ENCODE results near the gene CDH23. TPM values are rescaled to one million over a fixed set of nuclear protein-coding genes. Genes with fewer than 3 reads are reported as not detected.

Gene CDH23
- total RNA-seq, 1 experiment from 2014 or later, result 0.34 TPM

DNA sequence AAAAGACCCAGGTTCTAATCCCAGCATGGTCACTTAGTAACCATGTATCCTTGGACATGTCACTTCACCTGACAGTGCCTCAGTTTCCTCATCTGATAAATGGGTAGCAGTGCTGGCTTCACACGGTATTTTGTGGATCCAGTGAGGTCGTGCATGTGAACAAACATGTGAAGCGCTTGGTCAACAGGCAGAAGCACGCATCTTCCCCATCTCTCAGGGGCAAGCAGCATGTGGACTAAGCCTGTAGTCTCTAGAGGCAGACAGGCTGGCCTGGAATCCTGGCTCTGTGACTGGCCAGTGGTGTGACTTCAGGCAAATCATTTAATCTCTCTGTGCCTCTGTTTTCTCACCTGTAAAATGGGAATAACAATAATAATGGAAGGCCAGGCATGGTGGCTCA is 207.0 kb downstream of the CDH23 start:
- H3K36me3 ChIP-seq (ENCODE audit: control insufficient read depth, insufficient read depth, low read length), result no peaks in the 10 kb centered on the region
- no peaks in the 10 kb centered on the region for H3K27me3 ChIP-seq (replicated peaks; ENCODE audit: control insufficient read depth, insufficient read depth, low read length)
- Mint-ChIP-seq H3K9me3 (ENCODE audit: unreplicated experiment) (no peaks in the 10 kb centered on the region), H3K4me1 (ENCODE audit: low read depth, unreplicated experiment) (no peaks in the 10 kb centered on the region), H3K4me3 (ENCODE audit: unreplicated experiment) (no peak overlapping the region), H3K36me3 (ENCODE audit: insufficient read depth, unreplicated experiment) (no peaks in the 10 kb centered on the region), H3K27ac (ENCODE audit: unreplicated experiment) (no peak overlapping the region), H3K27me3 (ENCODE audit: insufficient read depth, unreplicated experiment) (no peaks in the 10 kb centered on the region)
- no peak for DNase-seq
- POLR2A ChIA-PET, result no interaction called here
- H3K9me3 ChIP-seq, result no peaks in the 10 kb centered on the region
- no TSS peak for BruUV-seq (replicated peaks)
- intact Hi-C loops (cut with micrococcal nuclease; ENCODE audit: unreplicated experiment), result no loop called here
- 0 out of 2 replicates have a peak, but pooled peaks cover 3% of the 10 kb centered on the region for H3K4me1 ChIP-seq
- H3K4me3 ChIP-seq (ENCODE audit: low read depth, low read length), result no peak overlapping the region
- TF ChIP-seq, protein P1, sequence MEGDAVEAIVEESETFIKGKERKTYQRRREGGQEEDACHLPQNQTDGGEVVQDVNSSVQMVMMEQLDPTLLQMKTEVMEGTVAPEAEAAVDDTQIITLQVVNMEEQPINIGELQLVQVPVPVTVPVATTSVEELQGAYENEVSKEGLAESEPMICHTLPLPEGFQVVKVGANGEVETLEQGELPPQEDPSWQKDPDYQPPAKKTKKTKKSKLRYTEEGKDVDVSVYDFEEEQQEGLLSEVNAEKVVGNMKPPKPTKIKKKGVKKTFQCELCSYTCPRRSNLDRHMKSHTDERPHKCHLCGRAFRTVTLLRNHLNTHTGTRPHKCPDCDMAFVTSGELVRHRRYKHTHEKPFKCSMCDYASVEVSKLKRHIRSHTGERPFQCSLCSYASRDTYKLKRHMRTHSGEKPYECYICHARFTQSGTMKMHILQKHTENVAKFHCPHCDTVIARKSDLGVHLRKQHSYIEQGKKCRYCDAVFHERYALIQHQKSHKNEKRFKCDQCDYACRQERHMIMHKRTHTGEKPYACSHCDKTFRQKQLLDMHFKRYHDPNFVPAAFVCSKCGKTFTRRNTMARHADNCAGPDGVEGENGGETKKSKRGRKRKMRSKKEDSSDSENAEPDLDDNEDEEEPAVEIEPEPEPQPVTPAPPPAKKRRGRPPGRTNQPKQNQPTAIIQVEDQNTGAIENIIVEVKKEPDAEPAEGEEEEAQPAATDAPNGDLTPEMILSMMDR (IDR thresholded peaks at IDR 0.05; ENCODE audit: insufficient read depth in 1 of 2, low read depth in 1 of 2, low read length in 1 of 2, severe bottlenecking in 1 of 2, unreplicated experiment in 1 of 2), result no peak
- CTCF ChIA-PET, result interaction anchor here (1.1 kb wide), 1 partner anchor 81 kb away, joined by 3 read pairs; no protein-coding TSS in a partner anchor

DNA sequence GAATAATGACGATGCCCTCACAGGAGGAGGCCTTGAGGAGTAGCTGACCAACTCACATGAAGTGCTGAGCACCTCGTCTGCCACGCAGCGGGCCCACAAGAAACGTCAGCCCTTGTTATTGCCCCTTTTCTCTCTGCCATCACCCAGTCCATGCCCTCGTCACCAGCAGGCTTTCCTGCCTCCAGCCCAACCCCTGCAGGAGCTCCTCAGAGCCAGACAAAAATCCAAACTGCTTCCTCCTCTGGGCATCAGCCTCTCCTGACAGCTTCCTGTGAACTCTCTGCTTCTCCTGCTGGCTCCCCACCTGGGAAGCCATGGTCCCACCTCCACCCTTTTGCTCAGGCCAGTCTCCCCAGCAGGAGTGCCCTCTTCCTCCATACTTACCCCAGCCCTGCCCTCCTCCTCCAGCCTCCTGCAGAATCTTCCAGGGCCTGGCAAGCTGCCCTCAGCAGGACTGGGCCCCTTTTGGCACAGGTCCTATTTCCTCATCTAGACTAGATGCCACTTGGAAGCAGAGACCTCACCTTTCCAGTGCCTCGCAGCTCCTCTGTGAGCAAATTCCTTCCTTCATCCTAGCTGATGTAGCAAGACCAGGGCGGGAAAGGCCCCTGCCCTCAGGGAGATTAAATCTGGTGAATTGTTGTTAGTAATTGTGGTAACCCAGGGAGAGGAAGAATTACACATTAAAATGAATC is 207.8 kb downstream of the CDH23 start:
- Mint-ChIP-seq H3K4me3 (ENCODE audit: unreplicated experiment) (no peak overlapping the region), H3K4me1 (ENCODE audit: low read depth, unreplicated experiment) (no peaks in the 10 kb centered on the region), H3K9me3 (ENCODE audit: unreplicated experiment) (no peaks in the 10 kb centered on the region), H3K36me3 (ENCODE audit: insufficient read depth, unreplicated experiment) (no peaks in the 10 kb centered on the region), H3K27me3 (ENCODE audit: insufficient read depth, unreplicated experiment) (no peaks in the 10 kb centered on the region), H3K27ac (ENCODE audit: unreplicated experiment) (no peak overlapping the region)
- H3K4me1 ChIP-seq, result no peaks in the 10 kb centered on the region
- intact Hi-C loops (cut with micrococcal nuclease; ENCODE audit: unreplicated experiment), result loop anchor here (5.0 kb wide), 1 partner anchor 93 kb away; no protein-coding TSS in a partner anchor
- H3K4me3 ChIP-seq (ENCODE audit: low read depth, low read length), result no peak overlapping the region
- BruUV-seq (replicated peaks), result no TSS peak
- TF ChIP-seq, protein P1 (IDR thresholded peaks at IDR 0.05; ENCODE audit: insufficient read depth in 1 of 2, low read depth in 1 of 2, low read length in 1 of 2, severe bottlenecking in 1 of 2, unreplicated experiment in 1 of 2), result no peak
- H3K9me3 ChIP-seq, result no peaks in the 10 kb centered on the region
- DNase-seq, result no peak
- ChIA-PET CTCF (interaction anchor here (1.1 kb wide), 1 partner anchor 82 kb away, joined by 3 read pairs; no protein-coding TSS in a partner anchor), POLR2A (no interaction called here)
- no peaks in the 10 kb centered on the region for H3K36me3 ChIP-seq (ENCODE audit: control insufficient read depth, insufficient read depth, low read length)
- no peaks in the 10 kb centered on the region for H3K27me3 ChIP-seq (replicated peaks; ENCODE audit: control insufficient read depth, insufficient read depth, low read length)

DNA sequence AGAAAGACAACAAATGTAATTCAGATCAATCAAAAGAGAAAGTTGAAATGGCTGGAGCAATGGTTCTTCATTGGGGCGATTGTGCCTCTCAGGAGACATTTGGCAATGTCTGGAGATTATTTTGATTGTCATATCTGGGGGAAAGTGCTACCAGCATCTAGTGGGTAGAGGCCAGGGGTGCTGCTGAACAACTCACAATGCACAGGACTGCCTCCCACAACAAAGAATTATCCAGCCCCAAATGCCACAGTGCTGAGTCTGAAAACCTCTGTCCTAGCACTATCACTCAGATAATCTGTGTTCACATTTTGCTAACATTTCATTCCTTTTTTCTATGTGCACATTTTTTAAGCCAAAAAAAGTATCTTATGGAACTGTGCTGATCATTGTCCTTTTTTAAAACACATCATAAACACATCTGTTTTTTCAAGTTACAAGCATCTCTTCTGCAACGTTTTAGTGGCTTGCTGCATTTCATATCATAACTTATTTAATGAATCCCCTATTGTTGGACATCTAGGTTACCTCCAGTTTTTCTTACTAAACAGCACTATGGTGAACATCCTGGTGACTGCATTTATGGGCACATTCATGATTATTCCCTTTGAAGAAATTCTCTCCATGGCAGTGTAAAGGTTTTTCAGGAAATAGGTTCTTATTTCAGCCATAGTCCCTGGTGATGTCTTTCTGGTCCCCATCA is 208.7 kb downstream of the CDH23 start:
- Histone ChIP-seq H3K27me3 (replicated peaks; ENCODE audit: control insufficient read depth, insufficient read depth, low read length) (no peaks in the 10 kb centered on the region), H3K9me3 (no peaks in the 10 kb centered on the region), H3K4me1 (no peaks in the 10 kb centered on the region), H3K4me3 (ENCODE audit: low read depth, low read length) (no peak overlapping the region), H3K36me3 (ENCODE audit: control insufficient read depth, insufficient read depth, low read length) (no peaks in the 10 kb centered on the region)
- no TSS peak for BruUV-seq (replicated peaks)
- ChIA-PET POLR2A (no interaction called here), CTCF (no interaction called here)
- no peak for DNase-seq
- intact Hi-C loops (cut with micrococcal nuclease; ENCODE audit: unreplicated experiment), result loop anchor here (5.0 kb wide), 1 partner anchor 92 kb away; no protein-coding TSS in a partner anchor
- H3K27me3 Mint-ChIP-seq (ENCODE audit: insufficient read depth, unreplicated experiment), result no peaks in the 10 kb centered on the region
- H3K9me3 Mint-ChIP-seq (ENCODE audit: unreplicated experiment), result no peaks in the 10 kb centered on the region
- no peaks in the 10 kb centered on the region for H3K4me1 Mint-ChIP-seq (ENCODE audit: low read depth, unreplicated experiment)
- TF ChIP-seq, protein P1 (IDR thresholded peaks at IDR 0.05; ENCODE audit: insufficient read depth in 1 of 2, low read depth in 1 of 2, low read length in 1 of 2, severe bottlenecking in 1 of 2, unreplicated experiment in 1 of 2), result no peak
- no peak overlapping the region for H3K27ac Mint-ChIP-seq (ENCODE audit: unreplicated experiment)
- no peaks in the 10 kb centered on the region for H3K36me3 Mint-ChIP-seq (ENCODE audit: insufficient read depth, unreplicated experiment)
- no peak overlapping the region for H3K4me3 Mint-ChIP-seq (ENCODE audit: unreplicated experiment)

All from Caco-2 (cell line).